SKM-1 treated with dmso at 0.1 percent for 144 hours (cell line): ENCODE measurements around the gene TM9SF4.
"Not testable (repeated sequence)": the region's sequence is repeated elsewhere in the genome, so short reads cannot be mapped to it uniquely, and the experiment has no call there.

Source experiments
- DNase-seq: peaks from one replicate; lab custom pipeline; 2025; ENCODE audit not compliant: unreplicated experiment; lab: John Stamatoyannopoulos, UW

TM9SF4 gene

DNA sequence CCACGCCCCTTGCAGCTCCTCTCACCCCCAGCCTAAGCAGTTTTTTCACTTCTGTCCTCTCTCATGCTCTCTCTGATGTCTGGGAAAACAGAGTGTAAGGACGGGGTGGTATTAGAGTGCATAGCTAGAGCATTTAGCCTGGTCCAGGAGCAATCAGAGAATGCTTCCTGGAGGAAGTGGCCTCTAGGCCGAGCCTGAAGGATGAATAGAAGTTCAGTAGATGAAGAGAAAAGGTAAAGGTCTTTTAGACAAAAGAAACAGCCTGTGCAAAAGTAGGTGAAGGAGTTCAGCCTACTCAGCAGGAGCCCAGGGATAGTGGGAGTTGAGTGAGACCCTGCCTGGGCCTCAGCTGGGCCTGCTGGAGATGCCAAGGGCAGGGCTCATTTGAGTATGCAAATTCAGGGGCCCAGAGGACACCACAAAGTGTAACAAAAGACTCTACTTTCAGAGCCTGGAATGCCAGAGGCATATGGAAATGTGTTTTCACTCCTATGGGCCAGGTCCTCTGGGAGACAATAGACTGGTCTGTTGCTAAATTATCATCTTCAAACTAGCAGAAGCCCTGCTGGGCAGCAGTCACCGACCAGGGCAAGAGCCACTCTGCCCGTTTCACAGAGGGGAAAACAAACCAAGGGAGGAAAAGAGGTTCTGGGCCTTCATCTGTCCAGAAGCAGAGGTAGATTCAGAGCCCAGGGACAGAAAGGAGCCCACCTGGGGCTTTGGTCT, 19.7 kb upstream of the TM9SF4 start:
- no peak for DNase-seq

DNA sequence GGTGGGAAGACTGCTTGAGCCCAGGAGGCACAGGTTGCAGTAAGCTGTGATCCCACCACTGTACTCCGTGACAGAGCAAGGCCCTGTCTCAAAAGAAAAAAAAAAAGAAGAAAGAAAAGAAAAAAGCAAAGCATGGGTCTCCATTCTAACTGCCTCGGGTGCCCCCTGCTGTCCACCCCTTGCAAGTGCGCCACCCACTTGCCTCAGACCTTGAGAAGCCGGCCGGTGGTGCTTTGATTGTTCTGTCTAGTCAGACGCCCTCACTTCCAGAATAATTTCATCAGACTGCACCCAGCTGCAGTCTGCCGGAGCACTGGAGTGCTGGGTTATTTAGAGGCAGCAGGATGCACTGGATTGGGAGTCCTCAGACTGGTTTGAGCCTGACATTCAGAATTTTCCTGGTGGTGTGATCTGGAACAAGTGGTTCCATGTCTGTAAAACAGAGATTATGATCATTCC, 17.6 kb upstream of the TM9SF4 start:
- peak; percentile 47 for DNase-seq

DNA sequence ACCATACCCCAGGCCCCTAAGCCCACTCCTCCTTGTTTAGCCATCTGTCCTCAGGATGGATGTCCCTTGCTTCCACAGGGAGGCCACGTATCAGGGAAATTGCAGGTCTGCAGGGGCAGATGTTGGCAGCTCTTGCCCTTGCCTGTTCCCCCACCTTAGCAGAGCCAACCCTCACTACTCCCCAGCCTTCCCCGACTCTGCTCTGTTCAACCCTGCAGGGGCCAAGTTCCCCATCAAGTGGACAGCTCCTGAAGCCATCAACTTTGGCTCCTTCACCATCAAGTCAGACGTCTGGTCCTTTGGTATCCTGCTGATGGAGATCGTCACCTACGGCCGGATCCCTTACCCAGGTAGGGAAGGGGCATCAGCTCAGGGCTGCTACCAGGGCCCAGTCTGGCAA, 10.7 kb upstream of the TM9SF4 start:
- DNase-seq: no peak

DNA sequence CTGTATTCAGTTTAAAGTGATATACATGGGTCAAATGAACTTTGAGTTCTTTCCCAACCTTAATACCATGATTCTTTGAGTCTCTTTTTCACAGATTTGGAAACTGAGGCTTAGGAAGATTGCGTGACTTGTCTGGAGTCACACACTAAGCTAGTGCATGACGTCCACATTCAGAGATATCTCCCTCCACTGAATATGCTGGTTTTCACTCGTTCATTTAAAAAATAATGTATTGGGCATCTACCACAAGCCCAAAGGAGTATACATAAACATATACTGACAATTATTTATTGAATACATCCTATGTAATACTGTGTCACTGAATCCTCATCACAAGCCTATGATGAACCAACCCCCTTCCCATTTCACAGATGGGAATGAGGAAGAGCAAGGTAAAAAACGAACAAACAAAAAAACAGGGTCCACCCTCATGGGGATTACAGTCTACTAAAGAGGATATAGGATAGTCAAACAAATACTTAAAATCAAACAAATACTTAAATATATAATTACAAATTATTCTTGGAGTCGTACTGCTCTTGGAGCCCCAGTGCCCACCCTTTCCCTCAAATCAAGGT, 611 bp upstream of the TM9SF4 start:
- no peak for DNase-seq

DNA sequence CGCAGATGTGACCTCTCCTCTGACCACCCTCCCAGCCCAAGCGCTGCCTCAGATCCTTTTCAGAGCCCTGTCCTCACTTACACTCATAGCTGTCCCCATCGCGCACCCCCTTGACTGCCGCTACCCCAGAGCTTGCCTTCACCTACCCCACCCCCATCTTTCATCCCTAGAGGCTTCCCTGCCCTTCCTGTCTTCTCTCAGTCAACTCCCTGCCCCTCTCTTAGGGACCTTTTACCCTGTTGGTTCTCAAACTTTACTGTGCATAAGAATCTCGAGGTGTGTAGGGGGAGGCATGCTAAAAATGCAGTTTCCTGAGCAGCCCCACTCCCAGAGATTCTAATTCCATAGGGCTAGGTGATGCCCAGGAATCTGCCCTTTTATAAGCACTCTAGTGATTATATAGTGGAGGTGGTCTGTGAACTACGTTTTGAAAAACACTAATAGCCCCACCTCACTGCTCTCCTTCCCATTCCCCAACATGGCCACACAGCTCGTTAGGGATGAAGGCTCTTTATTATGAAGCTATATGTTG, 725 bp downstream of the TM9SF4 start:
- no peak for DNase-seq

DNA sequence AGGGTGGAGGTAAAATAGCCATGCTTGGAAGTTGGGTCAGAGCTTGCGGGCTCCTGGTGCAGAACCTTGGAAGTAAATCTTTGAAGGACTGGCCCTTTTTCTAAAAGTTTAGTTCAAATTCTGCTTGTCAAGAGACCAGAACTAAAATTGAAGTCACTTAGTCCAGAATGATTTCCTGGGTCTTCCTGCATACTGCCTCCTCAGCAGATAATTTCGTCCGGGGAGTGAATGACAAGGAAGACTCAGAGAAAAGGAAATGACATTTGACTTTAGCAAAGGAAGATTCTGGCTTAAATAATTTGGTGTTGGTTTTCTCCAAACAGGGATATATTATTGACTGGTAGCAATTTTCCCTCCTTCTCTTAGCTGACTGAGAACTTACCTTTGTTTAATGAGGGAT, 1.2 kb downstream of the TM9SF4 start:
- no peak for DNase-seq

DNA sequence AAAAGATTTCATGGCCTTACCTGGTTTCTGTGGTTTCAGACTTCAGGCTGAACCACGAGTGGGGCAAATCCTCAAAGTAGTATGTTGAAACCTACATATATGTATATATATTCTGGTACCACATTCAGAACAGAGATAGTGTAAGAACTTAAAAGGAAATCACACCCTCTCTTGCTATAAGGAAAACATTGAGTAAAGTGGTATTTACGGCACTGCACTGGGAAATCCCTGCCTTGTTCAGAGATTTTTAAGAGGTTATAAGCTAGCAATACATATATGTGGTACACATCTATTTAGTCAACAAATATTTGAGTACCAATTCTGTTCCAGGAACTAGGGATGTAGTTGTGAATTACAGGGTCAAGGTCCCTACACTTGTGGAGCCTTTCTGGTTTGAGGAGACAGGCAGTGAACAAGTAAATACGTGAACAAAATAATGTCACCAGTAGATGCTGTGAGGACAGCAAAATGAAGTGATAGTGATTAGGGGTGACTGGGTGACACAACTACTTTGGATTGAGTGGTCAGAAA, 1.7 kb downstream of the TM9SF4 start:
- DNase-seq: no peak

DNA sequence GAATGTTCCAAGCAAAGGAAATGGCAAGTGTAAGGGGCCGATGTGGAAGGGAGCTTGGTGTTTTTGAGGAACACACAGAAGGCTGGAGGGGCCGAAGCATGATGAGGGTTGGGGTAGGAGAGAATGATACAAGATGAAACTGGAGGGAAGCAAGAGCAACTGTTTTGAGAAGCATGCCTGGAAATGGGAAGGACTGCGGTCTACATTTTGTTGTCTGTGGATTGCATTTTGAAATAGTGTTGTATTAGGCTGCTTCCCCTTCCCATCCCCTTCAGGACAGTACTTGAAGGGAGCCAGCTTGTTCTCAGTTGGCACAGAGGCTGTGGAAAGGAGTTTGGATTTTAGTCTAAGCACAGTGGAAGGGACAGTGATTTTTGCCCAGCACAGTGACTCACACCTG, 2.2 kb downstream of the TM9SF4 start:
- peak; percentile 23 for DNase-seq

DNA sequence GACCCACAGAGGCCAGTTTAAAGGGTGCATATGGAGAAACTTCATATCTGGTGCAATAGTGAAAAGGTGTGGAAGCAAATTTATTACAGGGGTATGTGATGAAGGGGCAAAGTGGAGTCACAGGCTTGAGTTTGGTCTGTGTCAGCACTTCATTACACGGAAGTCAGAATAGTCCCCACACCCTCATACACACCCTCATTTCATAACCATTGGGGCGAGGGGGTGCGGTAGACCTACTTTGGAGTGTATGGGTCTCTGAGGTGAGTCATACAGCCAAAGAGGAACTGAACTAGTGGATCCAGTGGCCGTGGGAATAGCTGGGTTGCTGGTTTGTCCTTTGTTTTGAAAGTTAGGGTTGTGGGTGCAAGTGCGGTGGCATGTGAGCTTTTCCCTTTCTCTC, 3.3 kb downstream of the TM9SF4 start:
- DNase-seq: peak; percentile 91

DNA sequence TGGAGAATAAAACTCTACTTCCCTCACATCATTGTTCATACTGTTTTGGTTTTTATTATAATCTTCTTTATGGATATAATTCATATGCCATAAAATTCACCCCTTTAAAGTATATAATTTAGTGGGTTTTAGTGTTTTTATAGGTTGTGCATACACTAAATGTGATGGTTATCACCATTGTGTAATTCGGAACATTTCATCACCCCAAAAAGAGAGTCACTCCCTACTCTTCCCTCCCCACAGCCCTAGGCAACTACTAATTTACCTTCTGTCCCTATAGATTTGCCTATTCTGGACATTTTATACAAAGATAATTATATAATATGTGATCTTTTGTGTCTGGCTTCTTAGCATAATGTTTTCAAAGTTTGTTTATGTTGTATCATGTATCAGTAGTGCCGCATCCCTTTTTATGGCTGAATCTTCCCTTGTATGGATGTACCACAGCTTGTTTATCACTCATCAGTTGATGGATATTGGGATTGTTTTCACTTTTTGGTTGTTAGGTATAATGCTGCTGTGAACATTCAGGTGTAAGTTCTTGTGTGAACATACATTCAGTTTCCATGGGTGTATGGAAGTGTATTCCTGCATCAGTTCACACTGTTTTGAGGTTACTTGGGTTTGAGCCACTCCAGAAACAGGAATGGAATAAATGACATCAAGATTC, 4.2 kb downstream of the TM9SF4 start:
- no peak for DNase-seq

DNA sequence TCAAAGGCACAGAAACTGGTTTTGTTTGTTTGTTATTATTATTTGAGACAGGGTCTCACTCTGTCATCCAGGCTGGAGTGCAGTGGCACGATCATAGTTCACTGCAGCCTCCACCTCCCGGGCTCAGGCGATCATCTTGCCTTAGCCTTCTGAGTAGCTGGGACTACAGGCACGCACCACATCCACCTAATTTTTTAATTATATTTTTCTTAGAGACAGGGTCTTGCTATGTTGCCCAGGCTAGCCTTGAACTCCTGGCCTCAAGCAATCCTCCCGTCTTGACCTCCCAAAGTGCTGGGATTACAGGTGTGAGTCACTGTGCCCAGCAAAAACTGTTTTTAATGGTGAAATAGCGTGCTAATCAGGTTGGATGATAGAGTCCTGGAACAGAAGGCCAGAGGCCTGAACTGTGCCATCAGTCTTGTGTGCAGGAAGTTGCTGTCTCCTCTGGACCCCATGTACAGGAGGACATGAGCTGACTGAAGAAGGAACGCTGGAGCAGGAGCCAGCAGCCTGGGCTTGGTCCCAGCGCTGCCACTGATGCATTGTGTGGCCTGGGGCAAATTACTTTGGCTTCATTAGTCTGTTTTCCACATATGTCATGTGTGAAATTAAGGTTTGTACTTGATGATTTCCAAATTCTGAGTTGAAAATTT, 4.9 kb downstream of the TM9SF4 start:
- no peak for DNase-seq

DNA sequence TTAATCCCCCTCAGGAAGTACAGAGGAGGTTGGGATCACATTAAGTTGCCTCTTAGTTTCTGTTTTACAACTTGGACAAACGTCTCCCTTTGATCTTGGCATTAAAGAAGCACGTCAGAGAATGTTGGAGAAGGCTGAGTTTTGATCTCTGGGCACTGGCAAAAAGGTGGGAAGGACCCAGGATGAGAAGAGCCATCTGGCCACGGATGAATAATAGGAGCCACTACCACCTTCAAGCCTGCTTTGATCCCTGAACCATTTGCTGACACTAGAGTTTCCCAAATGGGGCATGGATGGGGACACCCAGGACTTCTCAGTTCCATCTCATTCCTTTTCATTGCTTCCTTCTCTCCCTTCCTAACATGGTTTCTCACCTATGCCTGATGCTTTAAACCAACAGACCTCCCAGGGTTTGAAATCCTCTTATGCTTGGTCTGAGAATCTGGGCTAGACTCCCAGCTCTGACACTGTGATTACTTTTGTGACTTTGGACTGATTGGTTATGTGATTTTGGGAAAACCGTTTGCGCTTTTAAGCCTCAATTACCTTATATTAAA, 5.8 kb downstream of the TM9SF4 start:
- no peak for DNase-seq

DNA sequence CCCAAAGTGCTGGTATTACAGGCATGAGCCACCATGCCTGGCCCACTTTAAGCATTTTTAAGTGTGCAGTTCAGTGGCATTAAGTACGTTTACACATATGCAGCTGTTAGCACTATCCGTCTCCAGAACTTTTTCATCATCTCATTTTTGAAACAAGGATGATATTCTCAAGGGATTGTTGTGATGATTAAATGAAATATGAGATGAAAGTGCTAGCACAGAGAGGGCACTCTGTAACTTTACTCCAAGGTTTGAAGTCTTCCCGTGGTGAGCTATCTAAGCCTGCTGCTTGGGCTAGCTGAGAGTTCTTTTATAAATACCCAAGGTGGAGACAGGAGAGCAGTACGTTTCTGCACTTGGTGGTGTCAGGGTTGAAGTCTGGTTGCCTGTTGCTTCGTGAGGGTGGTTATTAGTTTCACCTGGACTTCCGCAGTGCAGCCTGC, 6.6 kb downstream of the TM9SF4 start:
- DNase-seq: no peak

DNA sequence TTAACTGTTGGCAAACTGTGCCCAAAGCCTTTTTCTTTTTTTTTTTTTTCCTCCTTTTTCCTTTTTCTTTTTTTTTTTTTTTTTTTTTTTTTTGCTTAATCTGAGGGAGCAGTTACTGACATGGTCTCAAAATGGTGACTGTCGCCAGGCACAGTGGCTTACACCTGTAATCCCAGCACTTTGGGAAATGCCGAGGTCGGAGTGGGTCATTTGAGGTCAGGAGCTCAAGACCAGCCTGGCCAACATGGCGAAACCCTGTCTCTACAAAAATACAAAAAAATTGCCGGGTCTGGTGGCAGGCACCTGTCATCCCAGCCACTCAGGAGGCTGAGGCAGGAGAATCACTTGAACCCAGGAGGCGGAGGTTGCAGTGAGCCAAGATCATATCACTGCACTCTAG, 7.3 kb downstream of the TM9SF4 start:
- DNase-seq: not testable (repeated sequence)

DNA sequence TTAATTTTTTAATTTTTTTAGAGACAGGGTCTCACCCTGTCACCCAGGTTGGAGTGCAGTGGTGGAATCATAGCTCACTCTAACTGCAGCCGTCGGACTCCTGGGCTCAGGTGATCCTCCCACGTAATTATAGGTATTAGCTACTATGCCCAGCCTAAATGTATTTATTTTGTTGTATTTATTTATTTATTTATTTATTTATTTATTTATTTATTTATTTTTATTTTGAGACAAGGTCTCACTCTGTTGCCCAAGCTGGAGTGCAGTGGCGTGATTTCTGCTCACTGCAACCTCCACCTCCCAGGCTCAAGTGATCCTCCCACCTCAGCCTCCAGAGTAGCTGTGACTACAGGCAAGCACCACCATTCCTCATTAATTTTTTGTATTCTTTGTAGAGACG, 8.9 kb downstream of the TM9SF4 start:
- DNase-seq: not testable (repeated sequence)

DNA sequence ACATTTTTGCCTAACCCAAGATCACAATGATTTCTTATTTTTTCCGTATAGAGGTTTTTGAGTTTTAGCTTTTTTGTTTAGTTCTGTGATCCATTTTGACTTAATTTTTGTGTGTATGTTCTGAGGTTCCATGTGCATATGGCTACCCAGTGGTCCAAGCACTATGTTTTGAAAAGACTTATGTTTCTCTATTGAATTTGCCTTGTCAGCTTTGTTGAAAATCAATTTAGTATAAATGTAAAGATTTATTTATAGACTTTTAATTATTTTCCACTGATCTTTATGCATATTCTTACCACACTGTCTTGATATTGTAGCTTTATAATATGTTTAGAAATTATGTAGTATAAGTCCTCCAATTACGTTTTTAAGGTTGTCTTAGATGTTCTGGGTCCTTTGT, 10.2 kb downstream of the TM9SF4 start:
- no peak for DNase-seq

DNA sequence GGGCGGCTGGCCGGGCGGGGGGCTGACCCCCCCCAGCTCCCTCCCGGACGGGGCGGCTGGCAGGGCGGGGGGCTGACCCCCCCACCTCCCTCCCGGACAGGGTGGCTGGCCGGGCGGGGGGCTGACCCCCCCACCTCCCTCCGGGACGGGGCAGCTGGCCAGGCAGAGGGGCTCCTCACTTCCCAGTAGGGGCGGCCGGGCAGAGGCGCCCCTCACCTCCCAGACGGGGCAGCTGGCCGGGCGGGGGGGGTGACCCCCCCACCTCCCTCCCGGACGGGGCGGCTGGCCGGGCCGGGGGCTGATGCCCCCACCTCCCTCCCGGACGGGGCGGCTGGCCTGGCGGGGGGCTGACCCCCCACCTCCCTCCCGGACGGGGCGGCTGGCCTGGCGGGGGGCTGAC, 12.4 kb downstream of the TM9SF4 start:
- not testable (repeated sequence) for DNase-seq

DNA sequence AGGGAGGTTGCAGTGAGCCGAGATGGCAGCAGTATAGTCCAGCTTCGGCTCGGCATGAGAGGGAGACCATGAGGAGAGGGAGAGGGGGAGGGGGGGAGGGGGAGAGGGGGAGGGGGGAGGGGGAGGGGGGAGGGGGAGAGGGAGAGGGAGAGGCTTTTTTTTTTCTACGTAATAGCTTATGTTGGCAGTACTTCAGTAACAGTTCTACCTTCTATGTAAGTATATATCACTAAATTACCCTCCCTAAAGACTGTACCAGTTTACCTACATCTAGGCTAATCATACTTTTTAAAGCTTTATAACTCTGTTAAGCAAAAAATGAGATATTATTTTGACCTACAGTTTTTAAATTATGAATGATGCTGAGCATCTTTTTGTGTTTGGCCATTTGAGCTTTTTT, 13.6 kb downstream of the TM9SF4 start:
- no peak for DNase-seq

DNA sequence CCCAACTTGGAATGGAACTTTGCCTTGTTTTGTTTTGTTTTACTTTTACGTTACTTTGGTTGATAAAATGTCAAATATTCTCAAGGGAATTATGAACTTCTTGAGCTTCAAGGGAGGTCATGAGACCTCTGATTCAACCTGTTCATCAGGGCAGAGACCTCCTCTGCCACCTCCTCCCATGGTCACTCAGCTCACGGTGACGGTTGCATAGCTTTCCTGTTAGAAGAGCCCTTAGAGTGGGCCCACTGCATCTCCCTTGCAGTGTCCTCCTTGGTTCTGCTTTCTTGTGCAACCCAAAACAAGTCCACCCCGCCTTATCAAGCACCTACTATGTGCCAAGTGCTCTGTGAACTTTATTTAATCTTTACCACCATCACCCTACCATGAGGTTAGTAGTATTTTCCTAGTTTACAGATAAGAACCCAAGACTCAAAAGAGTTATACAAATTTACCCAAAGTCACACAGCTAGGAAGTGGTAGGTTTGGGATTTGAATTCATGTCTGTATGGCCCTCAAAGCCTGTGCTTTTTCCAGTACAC, 15.5 kb downstream of the TM9SF4 start:
- DNase-seq: no peak

DNA sequence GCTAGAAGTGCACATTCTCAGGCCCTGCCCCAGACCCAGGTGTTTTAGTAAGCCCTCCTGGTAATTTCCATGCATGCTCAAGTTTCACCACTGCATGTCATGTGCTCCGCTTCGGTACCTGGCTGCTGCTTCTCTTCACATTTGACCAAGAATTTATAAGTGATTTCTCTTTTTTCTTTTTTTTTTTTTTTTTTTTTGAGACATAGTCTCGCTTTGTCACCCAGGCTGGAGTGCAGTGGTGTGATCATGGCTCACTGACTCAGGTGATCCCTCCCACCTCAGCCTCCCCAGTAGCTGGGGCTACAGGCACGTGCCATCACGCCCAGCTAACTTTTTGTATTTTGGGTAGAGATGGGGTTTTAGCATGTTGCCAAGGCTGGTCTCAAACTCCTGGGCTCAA, 16.0 kb downstream of the TM9SF4 start:
- no peak for DNase-seq

DNA sequence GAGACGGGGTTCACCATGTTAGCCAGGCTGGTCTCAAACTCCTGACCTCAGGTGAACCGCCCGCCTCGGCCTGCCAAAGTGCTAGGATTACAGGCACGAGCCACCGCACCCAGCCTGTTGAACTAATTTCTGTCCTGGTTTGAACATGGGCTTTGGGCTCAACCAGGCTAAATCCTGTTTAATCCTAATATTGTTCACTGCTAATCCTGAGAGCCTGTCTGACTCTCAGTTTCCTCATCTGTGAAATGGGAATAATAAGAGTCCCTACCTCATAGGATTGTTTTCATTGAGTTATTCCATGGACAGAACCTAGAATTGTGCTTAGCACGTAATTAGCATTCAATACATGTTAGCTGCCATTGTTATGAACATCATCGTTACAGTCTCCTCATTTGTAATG, 17.4 kb downstream of the TM9SF4 start:
- DNase-seq: no peak
